ENCODE measurements around the gene KPNA4. TPM values are rescaled to one million over a fixed set of nuclear protein-coding genes. Genes with fewer than 3 reads are reported as not detected.

KPNA4 gene, protein sequence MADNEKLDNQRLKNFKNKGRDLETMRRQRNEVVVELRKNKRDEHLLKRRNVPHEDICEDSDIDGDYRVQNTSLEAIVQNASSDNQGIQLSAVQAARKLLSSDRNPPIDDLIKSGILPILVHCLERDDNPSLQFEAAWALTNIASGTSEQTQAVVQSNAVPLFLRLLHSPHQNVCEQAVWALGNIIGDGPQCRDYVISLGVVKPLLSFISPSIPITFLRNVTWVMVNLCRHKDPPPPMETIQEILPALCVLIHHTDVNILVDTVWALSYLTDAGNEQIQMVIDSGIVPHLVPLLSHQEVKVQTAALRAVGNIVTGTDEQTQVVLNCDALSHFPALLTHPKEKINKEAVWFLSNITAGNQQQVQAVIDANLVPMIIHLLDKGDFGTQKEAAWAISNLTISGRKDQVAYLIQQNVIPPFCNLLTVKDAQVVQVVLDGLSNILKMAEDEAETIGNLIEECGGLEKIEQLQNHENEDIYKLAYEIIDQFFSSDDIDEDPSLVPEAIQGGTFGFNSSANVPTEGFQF
- 43.4 and 46.7 TPM in 2 replicates for total RNA-seq

DNA sequence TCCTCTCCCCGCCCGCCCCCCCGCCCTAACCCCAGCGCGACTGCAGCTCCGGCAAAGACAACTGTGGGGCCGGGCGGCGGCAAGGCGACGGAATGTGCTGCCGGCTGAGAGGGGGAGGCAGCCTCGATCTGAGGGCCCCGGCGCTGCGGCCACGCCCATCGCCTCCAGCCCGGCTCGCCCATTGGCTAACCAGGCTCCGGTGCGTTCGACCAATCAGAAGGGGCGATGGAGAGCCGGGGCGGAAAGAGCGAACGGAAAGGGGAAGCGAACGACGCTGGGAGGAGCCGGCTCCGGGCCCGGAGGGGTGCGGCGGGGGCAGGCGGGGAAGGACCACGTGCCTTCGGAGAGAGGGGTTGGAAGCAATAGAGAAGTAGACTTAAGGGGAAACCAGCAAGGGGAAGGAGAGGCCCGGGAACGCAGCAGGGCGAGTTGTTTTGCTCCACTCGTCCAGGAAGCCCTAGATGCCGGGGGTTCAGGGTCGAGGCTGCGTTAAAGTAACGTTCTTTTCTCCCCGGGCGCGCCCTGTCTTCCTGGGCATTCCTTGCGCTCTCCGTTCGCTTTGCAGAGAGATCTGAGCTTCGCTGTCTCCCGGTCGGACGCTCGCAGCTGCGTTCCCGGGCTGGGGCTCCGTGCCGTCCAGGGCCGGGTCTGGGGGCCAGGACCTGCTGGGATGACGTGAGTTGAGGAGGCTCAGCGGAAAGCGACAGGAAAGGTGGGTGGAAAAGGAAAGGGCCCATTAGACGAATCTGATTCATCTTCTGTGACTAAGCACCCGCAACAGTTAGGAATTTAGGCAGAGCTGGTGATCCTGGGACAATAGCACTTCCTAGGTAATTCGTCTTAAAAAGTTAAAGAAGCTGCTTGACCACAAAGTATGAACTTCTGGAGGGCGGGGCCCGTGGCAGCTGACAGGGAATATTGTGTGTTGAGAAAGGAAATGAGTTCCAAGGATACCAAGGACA is at the start of gene KPNA4:
TSS of gene KPNA4 (minus strand) at position 130 of the 962 bp plus-strand sequence. CDS start 289 bp downstream, outside the sequence.
- Mint-ChIP-seq H3K9me3 (no peaks in the 10 kb centered on the region), H3K27me3 (no peaks in the 10 kb centered on the region), H3K4me3 (peak within 1 kb of the TSS; percentile 95), H3K4me1 (peaks cover 53% of the 10 kb centered on the region), H3K36me3 (ENCODE audit: low read depth) (peaks cover 24% of the 10 kb centered on the region), H3K27ac (peak within 1 kb of the TSS; percentile 94)
- intact Hi-C loops (cut with micrococcal nuclease) = loop anchor here (1.0 to 10.0 kb wide), 12 partner anchors 38 to 1921 kb away; partner anchors contain the start of genes GFM1, IFT80, IL12A and MFSD1
- peak; percentile 88 for ATAC-seq (ENCODE audit: low read depth)
- DNase-seq = peak; percentile 95
- TF ChIP-seq, protein P1, sequence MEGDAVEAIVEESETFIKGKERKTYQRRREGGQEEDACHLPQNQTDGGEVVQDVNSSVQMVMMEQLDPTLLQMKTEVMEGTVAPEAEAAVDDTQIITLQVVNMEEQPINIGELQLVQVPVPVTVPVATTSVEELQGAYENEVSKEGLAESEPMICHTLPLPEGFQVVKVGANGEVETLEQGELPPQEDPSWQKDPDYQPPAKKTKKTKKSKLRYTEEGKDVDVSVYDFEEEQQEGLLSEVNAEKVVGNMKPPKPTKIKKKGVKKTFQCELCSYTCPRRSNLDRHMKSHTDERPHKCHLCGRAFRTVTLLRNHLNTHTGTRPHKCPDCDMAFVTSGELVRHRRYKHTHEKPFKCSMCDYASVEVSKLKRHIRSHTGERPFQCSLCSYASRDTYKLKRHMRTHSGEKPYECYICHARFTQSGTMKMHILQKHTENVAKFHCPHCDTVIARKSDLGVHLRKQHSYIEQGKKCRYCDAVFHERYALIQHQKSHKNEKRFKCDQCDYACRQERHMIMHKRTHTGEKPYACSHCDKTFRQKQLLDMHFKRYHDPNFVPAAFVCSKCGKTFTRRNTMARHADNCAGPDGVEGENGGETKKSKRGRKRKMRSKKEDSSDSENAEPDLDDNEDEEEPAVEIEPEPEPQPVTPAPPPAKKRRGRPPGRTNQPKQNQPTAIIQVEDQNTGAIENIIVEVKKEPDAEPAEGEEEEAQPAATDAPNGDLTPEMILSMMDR (IDR thresholded peaks at IDR 0.05) = no peak
- ChIA-PET CTCF (no interaction called here), POLR2A (interaction anchor here (0.6 to 3.2 kb wide), 7 partner anchors 23 to 190 kb away, joined by 3 to 15 read pairs (median 6); partner anchors contain the start of genes PPM1L and TRIM59)

DNA sequence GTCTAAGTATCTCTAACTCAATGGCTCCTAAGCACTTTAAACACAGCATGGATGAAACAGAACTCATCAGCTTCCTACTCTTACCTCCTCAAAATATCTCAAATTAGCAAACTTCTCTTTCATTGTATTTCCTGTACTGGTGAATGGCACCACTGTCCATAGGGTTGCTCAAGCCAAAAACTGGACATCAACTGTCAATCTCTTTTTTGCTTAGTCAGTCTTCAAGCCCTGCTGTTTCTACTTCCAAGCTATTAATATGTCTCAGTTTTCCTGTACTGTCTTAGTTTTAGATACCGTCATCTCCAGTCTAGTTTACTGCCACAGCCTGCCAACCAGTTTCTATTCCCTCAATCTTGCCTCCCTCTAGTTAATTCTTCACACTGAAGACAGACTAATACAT is 48.3 kb upstream of the KPNA4 start:
- ATAC-seq (ENCODE audit: low read depth) (no peak), DNase-seq (no peak)
- ChIA-PET CTCF (no interaction called here), POLR2A (no interaction called here)
- Mint-ChIP-seq H3K27me3 (peaks cover 27% of the 10 kb centered on the region), H3K4me3 (no peak overlapping the region), H3K9me3 (peaks cover 1% of the 10 kb centered on the region), H3K27ac (no peak overlapping the region), H3K36me3 (ENCODE audit: low read depth) (no peaks in the 10 kb centered on the region), H3K4me1 (no peaks in the 10 kb centered on the region)
- intact Hi-C loops (cut with micrococcal nuclease) = no loop called here
- TF ChIP-seq, protein P1 (IDR thresholded peaks at IDR 0.05) = no peak

DNA sequence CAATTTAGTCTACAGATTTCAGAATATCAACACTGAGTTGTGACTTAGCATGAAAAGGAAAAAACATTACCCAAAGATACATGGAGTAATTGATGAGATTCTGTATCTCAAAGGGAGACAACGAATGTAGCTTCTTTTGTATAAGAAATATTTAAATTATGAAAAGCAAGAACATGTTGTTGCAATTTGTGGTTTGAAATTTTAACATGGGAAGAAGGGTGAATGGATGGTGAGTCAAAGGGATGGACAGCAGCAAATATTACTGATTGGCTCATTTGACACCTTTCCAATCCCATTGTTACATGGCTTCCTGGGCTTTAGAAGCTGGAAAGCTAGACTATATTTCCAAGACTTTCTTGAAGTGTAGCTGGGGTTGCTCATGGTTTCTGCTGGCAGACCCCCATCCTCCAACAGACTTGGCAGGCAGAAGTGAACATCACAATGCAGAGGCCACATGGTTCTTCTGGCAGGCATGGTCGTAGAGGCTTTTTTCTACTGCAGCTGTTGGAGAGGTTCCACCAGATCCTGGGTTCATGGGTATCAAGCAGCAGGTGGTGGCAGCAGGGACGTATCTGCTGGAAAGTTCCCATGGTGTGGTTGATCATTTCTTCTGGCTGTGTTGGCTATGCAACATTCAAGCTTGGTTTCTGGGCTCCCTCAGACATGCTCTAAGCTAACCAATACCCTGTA is 47.2 kb upstream of the KPNA4 start:
- CTCF ChIA-PET = no interaction called here
- Mint-ChIP-seq H3K36me3 (ENCODE audit: low read depth) (no peaks in the 10 kb centered on the region), H3K9me3 (peaks cover 2% of the 10 kb centered on the region), H3K27me3 (peaks cover 26% of the 10 kb centered on the region), H3K4me1 (no peaks in the 10 kb centered on the region), H3K4me3 (no peak overlapping the region), H3K27ac (no peak overlapping the region)
- DNase-seq (no peak), ATAC-seq (ENCODE audit: low read depth) (no peak)
- POLR2A ChIA-PET = no interaction called here
- intact Hi-C loops (cut with micrococcal nuclease) = no loop called here
- TF ChIP-seq, protein P1 (IDR thresholded peaks at IDR 0.05) = no peak

DNA sequence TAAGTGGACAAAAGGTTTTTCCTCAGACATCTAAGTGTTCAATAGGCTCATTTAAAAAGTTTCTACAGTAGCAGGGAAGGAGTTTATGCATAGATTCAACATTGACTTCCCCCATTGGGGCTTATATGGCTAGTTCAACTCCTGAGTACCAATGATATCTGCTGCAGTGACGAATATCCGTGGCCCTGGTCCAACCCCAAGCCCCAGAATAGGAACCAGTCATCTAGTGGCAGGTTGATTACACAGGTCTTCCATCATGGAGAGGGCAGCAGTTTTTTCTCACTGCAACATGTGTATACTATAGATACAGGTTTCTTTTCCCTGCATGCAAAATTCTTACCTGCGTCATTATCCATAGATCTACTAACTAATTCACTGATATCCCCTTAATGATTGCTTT is 45.8 kb upstream of the KPNA4 start:
- intact Hi-C loops (cut with micrococcal nuclease) = no loop called here
- DNase-seq = no peak
- TF ChIP-seq, protein P1 (IDR thresholded peaks at IDR 0.05) = no peak
- Mint-ChIP-seq H3K9me3 (peaks cover 2% of the 10 kb centered on the region), H3K4me3 (no peak overlapping the region), H3K36me3 (ENCODE audit: low read depth) (no peaks in the 10 kb centered on the region), H3K27ac (no peak overlapping the region), H3K27me3 (peaks cover 17% of the 10 kb centered on the region), H3K4me1 (no peaks in the 10 kb centered on the region)
- ChIA-PET CTCF (no interaction called here), POLR2A (no interaction called here)
- ATAC-seq (ENCODE audit: low read depth) = no peak

All from activated B cell treated with CpG ODN at 0.5 μM for 24 hours (primary cell).